Measurements from ENCODE around the gene PAPOLA.

PAPOLA gene

DNA sequence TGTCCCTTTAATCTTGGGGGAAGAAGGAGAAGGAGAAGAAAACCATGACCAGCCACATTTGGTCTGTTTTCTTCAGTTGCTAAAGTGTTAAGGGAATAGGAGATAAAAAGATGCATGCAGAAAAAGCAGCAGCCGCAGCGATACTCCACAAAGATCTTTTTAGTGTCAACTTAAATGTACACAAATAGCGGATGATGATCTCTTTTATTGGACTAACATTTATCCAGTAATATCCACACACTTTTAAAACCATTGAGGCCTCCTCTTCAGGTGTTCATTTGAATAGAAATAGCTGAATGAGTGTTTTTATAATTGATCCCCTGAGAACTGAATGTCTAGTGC lies 83.5 kb downstream of the PAPOLA start:
- no peak for DNase-seq (ENCODE audit: low spot score)

DNA sequence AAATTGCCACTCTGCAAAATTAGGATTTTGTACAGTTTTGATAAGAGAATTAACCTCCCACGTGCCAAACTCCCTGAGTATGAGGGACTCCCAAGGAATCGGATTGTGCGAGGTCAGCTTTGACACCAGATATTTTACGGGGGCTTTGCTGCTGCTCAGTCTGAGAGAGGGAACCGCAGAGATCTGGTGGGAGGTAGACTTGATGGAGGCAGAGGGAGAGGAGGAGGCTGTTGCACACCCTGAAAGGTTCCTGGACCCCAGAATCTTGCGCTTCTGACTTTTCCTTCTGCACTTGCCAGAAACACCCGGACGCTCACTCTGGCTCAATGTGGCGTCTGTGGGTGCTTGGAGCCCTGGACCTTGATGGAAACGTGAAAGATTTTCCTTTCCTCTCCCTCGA lies 83.9 kb downstream of the PAPOLA start:
- no peak for DNase-seq (ENCODE audit: low spot score)

DNA sequence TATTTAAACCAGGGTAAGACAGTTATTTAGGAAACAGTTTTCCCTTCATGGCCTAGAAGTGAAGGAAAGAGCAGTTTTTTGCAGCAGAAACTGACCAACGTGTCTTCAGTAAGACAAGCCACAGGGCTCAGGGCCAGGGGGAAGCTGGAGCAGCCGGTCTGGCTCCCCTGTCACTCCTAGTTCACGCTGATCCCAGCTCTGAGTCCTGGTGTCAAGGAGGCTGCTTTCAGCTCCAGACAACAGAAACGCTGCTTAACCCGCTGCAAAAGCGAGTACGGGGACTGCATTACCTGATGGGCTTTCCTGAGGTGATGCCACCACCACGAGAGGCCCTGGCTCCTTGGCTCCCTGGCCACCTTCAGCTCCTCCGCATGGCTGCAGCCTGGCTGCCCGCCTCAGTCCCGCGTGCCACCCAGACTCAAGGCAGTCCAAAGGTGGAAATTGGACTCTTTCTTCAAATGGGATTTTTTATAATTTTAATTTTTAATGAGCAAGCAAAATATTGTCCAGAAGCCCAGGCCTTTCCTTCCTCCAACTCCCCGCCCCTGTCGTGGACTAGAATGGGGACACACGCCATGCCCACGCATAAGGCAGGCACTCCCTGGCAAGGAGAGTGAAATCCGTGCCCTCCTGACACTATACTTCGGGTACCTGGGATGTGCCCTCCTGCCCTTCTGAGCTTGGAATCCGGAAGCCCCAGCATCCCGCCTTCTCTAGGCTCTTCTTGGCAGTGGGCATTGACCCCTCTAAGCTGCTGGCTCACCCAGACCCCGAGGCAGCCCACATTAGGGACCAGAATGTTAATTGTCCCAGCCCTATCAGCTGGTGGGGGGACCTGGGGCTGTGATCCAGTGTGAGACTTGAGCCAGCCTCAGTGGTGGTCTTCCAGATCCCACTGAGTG lies 85.0 kb downstream of the PAPOLA start:
- DNase-seq (ENCODE audit: low spot score): no peak

DNA sequence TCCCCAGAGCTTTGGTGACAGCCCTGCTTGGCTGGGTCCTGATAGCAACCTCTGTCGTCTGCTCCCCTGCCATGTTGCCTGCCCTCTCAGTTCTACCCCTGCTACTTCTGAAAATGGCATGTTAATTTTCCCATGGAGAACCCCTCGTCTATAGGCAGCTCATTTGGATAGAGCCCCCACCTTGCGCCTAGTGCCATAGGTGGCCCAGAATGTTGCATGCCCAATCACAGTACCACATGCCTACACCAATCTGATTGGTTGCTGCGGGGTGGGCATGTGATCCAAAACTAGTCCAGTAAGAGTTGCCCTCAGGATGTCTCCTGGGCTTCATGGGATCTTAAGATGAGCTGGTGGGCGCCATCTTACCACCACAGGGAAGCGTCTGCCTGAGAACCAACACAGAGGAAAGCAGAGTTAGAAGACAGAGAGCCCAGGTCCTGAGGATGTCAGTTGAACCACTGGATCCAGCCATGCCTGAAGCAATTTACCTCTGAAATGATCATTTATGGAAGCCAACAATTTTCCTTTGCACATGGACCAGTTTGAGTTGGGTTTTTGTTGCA lies 85.7 kb downstream of the PAPOLA start:
- DNase-seq (ENCODE audit: low spot score): no peak

DNA sequence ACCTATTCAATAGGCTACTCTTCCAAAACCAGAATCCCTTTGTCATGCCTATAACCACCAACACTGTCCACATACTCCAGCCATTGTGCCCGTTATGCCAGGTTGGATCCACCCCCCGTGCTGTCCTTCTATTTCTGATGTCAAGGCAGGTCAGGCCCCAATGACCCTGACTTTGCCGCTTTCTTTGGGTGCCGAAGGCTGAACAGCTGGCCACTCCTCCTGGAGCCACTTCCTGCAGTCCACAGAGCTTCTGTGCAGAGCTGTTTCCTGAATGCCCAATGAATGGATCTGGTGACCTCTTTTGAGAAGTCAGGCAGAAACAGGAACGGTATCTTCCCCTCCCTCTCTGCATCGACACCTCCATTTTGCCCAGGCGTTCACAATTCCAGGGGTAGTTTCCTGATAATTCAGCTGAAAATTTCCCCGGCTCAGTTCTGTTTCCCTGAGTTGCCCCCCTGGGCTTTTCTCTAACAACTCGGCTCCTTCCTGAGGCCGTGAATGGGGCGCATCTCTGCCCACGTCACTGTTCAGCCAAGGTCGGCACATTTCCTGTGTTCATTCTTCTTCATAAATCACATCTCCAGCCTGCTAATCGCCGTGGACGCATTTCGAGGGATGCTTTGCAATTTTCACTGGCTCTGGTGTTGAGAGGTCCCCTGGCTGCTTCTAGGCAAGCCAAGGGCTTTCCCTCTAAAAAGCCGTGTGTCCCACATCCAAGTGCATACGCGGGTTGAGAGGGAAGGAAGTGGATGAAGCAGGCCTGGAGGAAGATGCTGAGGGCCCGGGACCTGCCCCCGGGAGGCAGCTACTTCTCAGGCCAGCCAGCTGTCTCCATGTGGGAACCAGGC lies 86.5 kb downstream of the PAPOLA start:
- DNase-seq (ENCODE audit: low spot score): no peak

DNA sequence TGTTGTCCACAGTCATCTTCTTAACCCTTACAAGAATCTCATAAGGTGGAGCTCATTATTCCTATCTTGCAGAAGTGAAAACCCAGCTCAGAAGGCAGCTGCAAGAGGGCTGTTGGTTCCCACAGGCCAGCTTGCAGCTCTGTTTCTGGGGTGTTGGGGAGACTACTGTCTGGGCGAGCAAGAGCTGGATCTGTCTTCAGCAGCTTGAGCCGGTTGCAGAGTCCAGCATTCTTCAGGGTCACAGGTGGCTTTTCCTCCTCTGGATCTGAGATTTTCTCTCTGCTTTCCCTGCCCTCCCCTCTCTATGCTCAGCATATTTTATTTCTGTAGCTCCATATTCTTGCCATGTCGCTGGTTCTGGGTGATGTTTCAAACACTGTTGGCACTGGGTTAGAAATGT lies 87.4 kb downstream of the PAPOLA start:
- no peak for DNase-seq (ENCODE audit: low spot score)

DNA sequence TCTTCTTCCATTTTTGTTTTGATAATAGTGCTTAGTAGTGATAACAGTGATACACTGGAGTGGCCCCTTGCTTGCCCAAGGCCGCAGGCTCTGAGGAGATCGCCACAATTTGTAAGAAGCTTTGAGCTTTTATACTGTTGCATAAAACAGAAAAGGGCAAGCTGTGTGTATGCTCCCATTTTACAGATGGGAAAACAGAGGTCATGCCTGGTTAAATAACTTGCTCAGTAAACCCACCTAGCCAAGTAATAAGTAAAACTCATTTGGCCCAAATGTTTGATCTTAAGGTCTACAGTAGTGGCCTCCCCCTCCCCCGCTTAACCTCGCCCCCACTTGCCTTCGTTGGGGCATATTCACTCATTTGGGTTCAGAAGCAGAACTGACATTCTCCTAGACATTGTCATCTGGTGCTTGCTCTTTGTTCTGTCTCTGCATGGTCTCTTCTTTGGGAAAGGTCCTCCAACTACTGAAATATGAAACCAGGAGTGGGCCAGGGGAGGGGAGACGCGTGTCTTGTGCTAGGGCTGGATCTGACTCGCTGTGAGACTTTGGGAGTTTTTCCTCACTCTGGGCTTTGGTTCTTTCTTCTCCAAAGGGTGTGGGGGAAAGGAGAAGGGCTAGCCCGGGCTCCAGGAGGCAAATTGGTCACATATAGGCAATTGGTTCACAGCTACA lies 88.1 kb downstream of the PAPOLA start:
- no peak for DNase-seq (ENCODE audit: low spot score)

DNA sequence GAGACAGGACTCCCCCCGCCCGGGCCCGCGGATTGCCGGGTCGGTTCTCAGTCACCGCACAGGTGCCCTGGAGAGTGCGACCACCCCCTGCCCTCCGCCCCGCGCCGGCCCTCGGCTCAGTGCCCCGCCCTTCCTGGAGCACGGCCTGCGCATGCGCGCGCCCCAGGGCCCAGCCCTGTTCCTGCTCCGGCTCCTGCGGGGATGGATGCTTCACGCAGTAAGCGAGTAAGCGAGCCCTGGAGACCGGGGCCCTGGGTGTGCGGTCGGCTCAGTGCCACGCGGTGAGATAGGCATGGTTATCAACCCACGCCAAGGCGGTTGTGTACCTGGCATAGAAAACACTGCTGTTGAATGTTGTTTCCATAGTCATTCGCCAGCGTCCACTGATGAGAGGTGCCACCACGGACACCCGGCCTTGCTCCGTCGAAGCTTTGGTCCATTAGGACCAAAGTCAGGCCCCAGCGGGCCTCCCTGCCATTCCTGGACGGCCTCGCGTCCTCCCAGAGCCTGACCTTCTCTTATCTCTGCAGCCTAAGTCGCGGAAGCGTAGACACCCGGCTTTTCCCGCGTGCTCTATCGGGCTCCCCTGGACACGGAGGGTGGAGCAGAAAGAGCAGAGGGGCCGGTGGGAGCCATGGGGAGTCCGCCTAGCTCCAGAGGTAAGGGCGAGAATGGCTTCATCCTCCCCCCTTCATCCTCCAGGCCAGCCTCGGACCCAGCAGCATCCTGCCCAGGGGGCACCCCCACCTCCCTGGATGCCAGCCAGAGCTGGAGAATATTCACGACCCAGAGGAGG lies 90.6 kb downstream of the PAPOLA start:
- DNase-seq (ENCODE audit: low spot score): peak; percentile 34

DNA sequence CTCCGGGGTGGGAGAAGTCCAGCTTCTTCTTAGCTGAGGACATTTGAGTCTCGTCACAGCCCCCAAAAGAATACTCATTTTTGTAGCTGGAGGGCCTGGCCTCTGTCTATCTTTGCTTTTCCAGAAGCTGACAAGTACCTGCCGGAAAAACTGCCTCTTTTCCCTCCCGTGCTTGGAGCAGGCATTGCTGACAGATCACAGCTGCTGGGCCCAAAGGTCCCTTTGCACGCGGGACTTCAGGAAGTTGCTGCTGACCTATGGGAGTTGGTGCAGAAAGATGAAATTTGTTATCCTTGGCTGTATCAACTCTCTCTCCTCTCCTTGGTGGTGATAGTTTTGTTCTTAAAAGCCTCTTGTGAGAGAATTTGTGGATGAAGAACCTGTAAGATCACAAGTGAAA lies 92.8 kb downstream of the PAPOLA start:
- no peak for DNase-seq (ENCODE audit: low spot score)

DNA sequence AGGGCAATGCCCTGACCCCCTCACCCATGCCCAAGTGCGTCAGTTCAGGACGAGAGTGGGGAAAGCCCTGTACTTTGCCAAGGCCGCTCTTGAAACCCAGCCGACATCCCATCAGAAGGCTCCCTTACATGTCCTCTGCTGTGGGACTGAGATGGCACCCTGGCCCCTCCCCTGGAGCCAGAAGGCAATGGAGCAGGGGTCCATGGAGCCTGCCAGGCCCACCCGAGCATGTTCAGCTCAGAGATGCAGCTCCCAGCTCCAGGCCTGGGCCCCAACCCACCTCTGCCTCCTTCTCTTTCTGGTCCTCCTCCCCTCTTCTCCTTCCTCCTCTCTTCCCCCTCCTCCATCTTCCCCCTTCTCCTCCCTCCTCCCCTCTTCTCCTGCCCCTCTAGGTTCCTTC lies 95.5 kb downstream of the PAPOLA start:
- no peak for DNase-seq (ENCODE audit: low spot score)

DNA sequence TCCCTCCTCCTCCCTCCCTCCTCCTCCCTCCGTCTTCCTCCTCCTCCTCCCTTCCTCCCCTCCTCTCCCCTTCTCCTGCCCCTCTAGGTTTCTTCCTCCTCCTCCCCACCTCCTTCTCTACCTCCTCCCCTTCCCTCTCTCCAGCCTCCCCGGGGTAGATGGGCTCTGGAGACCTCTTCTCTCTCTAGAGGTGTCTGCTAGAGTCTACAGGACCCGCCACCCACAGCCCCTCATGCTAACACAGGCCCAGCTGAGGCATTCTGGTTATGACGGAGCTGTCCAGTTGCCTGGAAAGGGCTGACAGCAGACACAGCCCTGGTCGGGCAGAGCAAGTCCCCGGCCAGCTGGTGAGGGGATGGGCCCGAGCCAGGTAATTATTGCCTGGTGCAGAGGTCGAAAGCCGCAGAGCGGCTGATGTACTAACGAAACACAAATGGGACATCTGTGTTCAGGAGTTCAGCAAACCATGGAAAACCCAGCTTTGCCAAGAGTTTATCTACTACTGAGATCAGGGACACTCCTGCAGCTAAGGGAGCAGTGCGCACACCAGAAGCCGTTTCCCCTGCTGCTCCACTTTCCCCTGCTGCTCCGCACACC lies 96.2 kb downstream of the PAPOLA start:
- DNase-seq (ENCODE audit: low spot score): peak; percentile 43

DNA sequence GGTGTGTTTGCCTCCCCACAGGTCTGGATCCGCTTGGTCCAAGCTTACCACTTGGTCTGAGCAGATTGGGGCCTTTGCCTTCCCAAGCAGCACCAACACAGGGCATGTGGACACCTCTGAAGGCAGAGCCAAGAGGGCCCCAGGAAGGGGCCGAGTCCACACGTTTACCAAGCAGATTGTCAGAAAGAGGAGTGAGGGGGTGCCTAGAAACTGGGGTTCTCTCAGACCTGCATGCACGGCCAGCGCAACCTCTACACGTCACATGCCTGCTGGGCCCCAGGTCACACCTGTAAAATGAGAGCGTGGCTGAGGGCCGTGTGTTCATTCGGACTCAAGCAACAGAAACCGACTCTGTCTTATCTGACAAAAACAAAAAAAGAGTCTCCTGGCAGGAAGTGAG lies 96.9 kb downstream of the PAPOLA start:
- no peak for DNase-seq (ENCODE audit: low spot score)

DNA sequence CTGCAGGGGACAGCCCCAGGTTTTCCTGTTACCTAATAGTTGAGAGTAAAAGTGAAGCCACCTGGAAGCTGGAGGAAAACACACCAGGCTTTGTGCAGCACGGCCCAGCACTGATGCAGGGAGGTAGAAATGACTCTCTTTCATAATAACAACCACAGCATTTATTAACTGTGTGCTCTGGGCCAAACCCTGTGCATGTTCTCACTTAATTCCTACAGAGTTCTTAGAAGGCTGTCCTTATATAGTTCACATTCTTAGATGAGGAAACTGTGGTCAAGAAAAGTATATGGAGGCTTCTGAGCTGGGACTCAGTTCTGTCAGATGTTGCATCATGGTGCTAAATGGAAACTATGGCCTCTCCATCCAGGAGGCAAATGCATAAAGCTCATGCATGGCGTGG lies 100.0 kb downstream of the PAPOLA start:
- no peak for DNase-seq (ENCODE audit: low spot score)

DNA sequence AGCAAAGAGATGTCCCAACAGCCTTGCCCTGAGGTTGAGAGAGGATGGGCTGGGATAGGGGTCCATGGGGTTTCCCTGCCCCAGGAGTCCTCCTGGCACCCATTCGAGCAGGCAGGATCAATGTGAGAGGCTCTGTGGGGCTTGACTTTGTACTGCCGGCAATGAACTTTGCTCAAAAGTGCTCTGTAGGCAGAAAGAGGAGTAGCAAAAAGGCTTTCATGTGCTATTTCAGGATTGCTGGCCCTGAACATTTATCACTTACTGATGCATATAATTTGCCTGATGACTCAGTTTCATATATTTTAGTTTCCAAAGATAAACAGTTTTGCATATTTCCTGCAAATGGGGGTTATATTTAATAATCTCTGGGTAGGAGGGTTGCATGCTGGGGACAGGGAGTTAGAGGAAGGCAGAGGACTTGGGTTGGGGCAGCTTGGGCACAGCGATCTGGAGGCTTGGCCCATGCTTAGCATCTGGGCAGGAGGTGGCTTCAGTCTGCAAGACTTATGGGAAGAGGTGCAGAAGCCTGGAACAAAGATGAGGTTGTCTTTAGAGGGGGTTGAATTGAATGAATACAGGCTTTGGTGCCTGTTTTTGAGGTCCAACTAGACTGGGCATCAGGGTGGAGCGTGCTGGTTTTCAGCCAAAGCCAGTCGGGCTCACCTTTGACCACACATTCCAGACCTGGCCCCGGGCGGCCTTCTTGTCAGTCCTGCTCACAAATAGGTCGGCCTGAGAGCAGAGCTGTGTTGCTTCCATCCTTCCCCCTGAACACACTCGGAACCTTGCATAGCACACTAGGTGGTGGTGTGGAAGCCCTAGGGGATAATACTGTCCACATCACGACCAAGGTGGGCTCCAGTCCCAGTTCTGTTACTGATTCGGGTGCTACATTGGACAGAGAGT lies 101.4 kb downstream of the PAPOLA start:
- no peak for DNase-seq (ENCODE audit: low spot score)

DNA sequence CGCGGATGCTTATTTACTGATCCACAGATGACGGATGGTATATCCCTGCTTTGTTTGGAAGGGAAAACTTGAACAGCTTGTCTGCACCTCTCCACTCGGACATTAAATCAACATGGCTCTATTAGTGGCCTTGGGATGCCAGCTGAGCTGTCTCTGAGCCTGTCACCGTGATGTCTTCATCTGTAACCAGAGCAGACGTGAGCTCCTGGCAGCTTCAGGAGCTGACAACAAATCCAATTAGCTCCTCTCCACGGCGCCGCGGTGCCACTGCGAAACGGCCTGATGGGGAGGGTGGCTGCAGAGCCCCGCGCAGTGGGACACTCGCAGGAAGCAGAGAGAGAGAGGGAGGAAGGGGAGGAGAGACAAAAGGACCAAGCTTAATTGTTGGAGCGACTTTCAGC lies 112.3 kb downstream of the PAPOLA start:
- DNase-seq (ENCODE audit: low spot score): peak; percentile 71

DNA sequence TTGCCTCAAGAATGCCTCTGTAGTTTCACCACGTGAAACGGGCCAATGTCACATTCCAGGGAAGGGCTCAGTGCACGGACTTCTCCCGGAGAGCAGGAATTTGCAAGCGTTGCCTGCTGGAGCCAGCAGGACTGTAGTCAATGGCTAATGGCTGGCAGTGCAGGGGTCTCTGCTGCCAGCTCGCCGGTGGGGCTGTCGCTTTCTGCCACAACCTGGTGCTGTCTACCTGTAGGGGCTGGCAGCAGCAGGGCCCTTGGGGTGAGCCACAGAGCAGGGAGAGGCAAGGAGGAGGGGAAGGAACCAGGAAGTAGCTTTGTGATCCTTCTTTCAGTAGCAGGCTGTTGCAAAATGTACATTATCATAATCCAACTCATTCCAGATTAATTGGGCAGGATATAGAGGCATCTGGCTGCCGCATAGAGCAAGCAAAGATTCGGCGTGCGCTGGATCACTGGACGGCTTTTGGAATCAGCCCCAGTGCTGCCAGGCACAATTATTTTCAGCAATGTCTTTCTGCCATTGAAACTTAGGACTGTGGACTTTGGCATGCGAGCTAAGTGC lies 114.1 kb downstream of the PAPOLA start:
- no peak for DNase-seq (ENCODE audit: low spot score)
